Fibroblast of lung (primary cell): Measurements from ENCODE around the gene C2CD4C. TPM values are rescaled to one million over a fixed set of nuclear protein-coding genes. Genes with fewer than 3 reads are reported as not detected.
A peak's percentile ranks its signal among the peaks of the same experiment; 100 is the strongest.
"Not testable (repeated sequence)": the region's sequence is repeated elsewhere in the genome, so short reads cannot be mapped to it uniquely, and the experiment has no call there.

Source experiments
- DNase-seq, 2 donors: peaks; one replicate each; pipeline versions ENCODE4 v3.0.0 to v3.0.0-alpha.2; 2010; ENCODE audit warnings: low read depth in 2 of 2
- H2AFZ ChIP-seq: 2 replicates; pipeline ENCODE4 v1.5.1; 2012; ENCODE audit warnings: low read length, control low read depth, inconsistent platforms
- H3K27ac ChIP-seq: 2 replicates; pipeline ENCODE4 v1.5.1; 2011; ENCODE audit warnings: low read length, control low read depth; ENCODE audit not compliant: insufficient read depth
- H3K27me3 ChIP-seq: 2 replicates; pipeline ENCODE4 v1.5.1; 2011; ENCODE audit warnings: mild to moderate bottlenecking, low read length; ENCODE audit not compliant: control insufficient read depth, insufficient read depth
- H3K36me3 ChIP-seq: 2 replicates; pipeline ENCODE4 v1.5.1; 2011; ENCODE audit warnings: low read length; ENCODE audit not compliant: control insufficient read depth, insufficient read depth
- H3K4me1 ChIP-seq: 2 replicates; pipeline ENCODE4 v1.5.1; 2011; ENCODE audit warnings: low read length; ENCODE audit not compliant: control insufficient read depth, insufficient read depth; ENCODE audit errors: extremely low read depth
- H3K4me2 ChIP-seq: 2 replicates; pipeline ENCODE4 v1.5.1; 2011; ENCODE audit warnings: low read length, control low read depth; ENCODE audit not compliant: insufficient read depth; ENCODE audit errors: extremely low read depth
- H3K4me3 ChIP-seq, 4 experiments: fragments of 200-600 bp in 1 of 4; sonication (generic) in 1 of 4; replicated peaks in 1 of 4; 2 replicates each; pipeline ENCODE4 v1.5.1; 2011 to 2016; ENCODE audit warnings: low read length in 4 of 4, low read depth in 3 of 4, mild to moderate bottlenecking in 3 of 4, control low read depth in 2 of 4, inconsistent platforms in 1 of 4, mixed read lengths in 1 of 4; ENCODE audit not compliant: insufficient read depth in 1 of 4; ENCODE audit errors: control extremely low read depth in 1 of 4
- H3K79me2 ChIP-seq: 2 replicates; pipeline ENCODE4 v1.5.1; 2012; ENCODE audit warnings: mild to moderate bottlenecking, low read length, inconsistent platforms; ENCODE audit not compliant: control insufficient read depth, insufficient read depth
- H3K9ac ChIP-seq: 2 replicates; pipeline ENCODE4 v1.5.1; 2011; ENCODE audit warnings: mild to moderate bottlenecking, low read length, control low read depth; ENCODE audit not compliant: insufficient read depth
- H3K9me3 ChIP-seq: 2 replicates; pipeline ENCODE4 v1.5.1; 2012; ENCODE audit warnings: low read depth, low read length; ENCODE audit not compliant: control insufficient read depth, insufficient read depth
- H4K20me1 ChIP-seq: 2 replicates; pipeline ENCODE4 v1.5.1; 2011; ENCODE audit warnings: low read length; ENCODE audit not compliant: control insufficient read depth, insufficient read depth; ENCODE audit errors: extremely low read depth
- EZH2 ChIP-seq: IDR thresholded peaks from 2 replicates; pipeline ENCODE4 v1.5.1; 2012; ENCODE audit warnings: low read length, control low read depth, mild to moderate bottlenecking; ENCODE audit errors: missing control alignments
- polyA plus RNA-seq, 2 donors: library from polyadenylated mRNA; depleted of rRNA in 1 of 2; stranded (reverse) in 1 of 2; unstranded in 1 of 2; fragments of >200 nt; gene quantifications; 2 replicates each; pipeline ENCODE4 v1.2.1, GENCODE V29; 2011 to 2012; ENCODE audit warnings: missing spikeins in 1 of 2
- total RNA-seq: library from RNA; depleted of rRNA; stranded (reverse); fragments of >200 nt; gene quantifications from 2 replicates; pipeline ENCODE4 v1.2.1, GENCODE V29; 2014
- TF ChIP-seq, protein P1 (sequence below), 2 donors: IDR thresholded peaks in 1 of 2; conservative IDR thresholded peaks in 1 of 2; 1 replicate in 1 of 2; 2 replicates in 1 of 2; pipeline ENCODE4 v1.5.1; 2011 to 2012; ENCODE audit warnings: low read length in 2 of 2, control low read depth in 1 of 2, inconsistent platforms in 1 of 2, low read depth in 1 of 2, mild to moderate bottlenecking in 1 of 2

Gene C2CD4C
- total and polyA plus RNA-seq, 2 donors (not counting 1 experiment from before 2014, with no cell fraction given): 0.17 TPM; not detected in 1

GRCh38 chr19:388691-389090 lies 20.3 kb downstream of the C2CD4C start:
- Histone ChIP-seq H3K27me3 (no peaks in the 10 kb centered on the region), H3K27ac (no peak overlapping the region), H3K9ac (no peak overlapping the region), H2AFZ (no peak overlapping the region), H3K4me2 (no peak overlapping the region), H3K4me1 (no peaks in the 10 kb centered on the region), H3K79me2 (no peaks in the 10 kb centered on the region), H4K20me1 (no peaks in the 10 kb centered on the region), H3K9me3 (no peaks in the 10 kb centered on the region), H3K36me3 (no peaks in the 10 kb centered on the region), H3K4me3 (no peak overlapping the region)
- TF ChIP-seq, protein P1, sequence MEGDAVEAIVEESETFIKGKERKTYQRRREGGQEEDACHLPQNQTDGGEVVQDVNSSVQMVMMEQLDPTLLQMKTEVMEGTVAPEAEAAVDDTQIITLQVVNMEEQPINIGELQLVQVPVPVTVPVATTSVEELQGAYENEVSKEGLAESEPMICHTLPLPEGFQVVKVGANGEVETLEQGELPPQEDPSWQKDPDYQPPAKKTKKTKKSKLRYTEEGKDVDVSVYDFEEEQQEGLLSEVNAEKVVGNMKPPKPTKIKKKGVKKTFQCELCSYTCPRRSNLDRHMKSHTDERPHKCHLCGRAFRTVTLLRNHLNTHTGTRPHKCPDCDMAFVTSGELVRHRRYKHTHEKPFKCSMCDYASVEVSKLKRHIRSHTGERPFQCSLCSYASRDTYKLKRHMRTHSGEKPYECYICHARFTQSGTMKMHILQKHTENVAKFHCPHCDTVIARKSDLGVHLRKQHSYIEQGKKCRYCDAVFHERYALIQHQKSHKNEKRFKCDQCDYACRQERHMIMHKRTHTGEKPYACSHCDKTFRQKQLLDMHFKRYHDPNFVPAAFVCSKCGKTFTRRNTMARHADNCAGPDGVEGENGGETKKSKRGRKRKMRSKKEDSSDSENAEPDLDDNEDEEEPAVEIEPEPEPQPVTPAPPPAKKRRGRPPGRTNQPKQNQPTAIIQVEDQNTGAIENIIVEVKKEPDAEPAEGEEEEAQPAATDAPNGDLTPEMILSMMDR (conservative IDR thresholded peaks at IDR 0.05 in 1 of 2, IDR thresholded peaks at IDR 0.05 in 1 of 2; ENCODE audit: low read depth in 1 of 2, low read length in 2 of 2): no peak
- no peak for DNase-seq

DNA sequence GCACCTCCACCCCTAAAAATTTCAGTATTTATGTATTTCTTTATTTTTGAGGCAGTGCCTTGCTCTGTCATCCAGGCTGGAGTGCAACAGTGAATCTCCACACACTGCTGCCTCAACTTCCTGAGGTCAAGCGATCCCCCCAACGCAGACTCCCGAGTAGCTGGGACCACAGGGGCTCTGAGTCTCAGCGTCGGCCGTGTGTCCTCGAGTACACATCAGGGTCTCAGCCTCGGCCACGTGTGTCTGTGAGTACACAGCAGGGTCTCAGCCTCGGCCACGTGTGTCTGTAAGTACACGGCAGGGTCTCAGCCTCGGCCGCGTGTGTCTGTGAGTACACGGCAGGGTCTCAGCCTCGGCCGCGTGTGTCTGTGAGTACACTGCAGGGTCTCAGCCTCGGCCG lies 21.2 kb downstream of the C2CD4C start:
- Histone ChIP-seq H3K27ac (no peak overlapping the region), H3K9me3 (no peaks in the 10 kb centered on the region), H3K4me1 (no peaks in the 10 kb centered on the region), H2AFZ (no peak overlapping the region), H3K36me3 (no peaks in the 10 kb centered on the region), H3K27me3 (no peaks in the 10 kb centered on the region), H4K20me1 (no peaks in the 10 kb centered on the region), H3K4me3 (no peak overlapping the region), H3K4me2 (no peak overlapping the region), H3K9ac (no peak overlapping the region), H3K79me2 (no peaks in the 10 kb centered on the region)
- no peak for TF ChIP-seq EZH2
- TF ChIP-seq, protein P1 (conservative IDR thresholded peaks at IDR 0.05 in 1 of 2, IDR thresholded peaks at IDR 0.05 in 1 of 2; ENCODE audit: low read depth in 1 of 2, low read length in 2 of 2): no peak
- DNase-seq: no peak

GRCh38 chr19:386632-387301 lies 22.2 kb downstream of the C2CD4C start:
- not testable (repeated sequence) for H3K36me3 ChIP-seq, H3K27ac ChIP-seq, H3K9me3 ChIP-seq, H3K27me3 ChIP-seq, H2AFZ ChIP-seq, H3K4me2 ChIP-seq, H3K4me1 ChIP-seq, H3K9ac ChIP-seq, H3K79me2 ChIP-seq, H3K4me3 ChIP-seq, H4K20me1 ChIP-seq
- DNase-seq: peak in 1 of 2 donors; percentile 20

DNA sequence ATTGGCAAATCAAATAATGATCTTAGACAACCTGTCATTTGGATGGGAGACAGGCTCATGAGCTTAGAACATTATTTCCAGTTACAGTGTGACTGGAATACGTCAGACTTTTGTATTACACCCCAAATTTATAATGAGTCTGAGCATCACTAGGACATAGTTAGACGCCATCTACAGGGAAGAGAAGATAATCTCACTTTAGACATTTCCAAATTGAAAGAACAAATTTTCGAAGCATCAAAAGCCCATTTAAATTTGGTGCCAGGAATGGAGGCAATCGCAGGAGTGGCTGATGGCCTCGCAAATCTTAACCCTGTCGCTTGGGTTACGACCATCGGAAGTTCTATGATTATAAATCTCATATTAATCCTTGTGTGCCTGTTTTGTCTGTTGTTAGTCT lies 22.8 kb downstream of the C2CD4C start:
- not testable (repeated sequence) for H3K9ac ChIP-seq, H3K4me3 ChIP-seq, H3K36me3 ChIP-seq

More for the DNA sequence above, 22.8 kb downstream of the C2CD4C start:
- not testable (repeated sequence) for H3K4me2 ChIP-seq, H2AFZ ChIP-seq, H3K27me3 ChIP-seq, H4K20me1 ChIP-seq, H3K79me2 ChIP-seq, H3K4me1 ChIP-seq, H3K9me3 ChIP-seq, H3K27ac ChIP-seq, DNase-seq
